ENCODE data around the gene MED25.
A peak's percentile ranks its signal among the peaks of the same experiment; 100 is the strongest.

Gene MED25

GRCh38 chr19:49848938-49849337 is 30.8 kb downstream of the MED25 start:
- H2AFZ ChIP-seq (ENCODE audit: low read depth) = no peak overlapping the region
- H4K20me1 ChIP-seq (ENCODE audit: insufficient read depth) = no peaks in the 10 kb centered on the region
- H3K36me3 ChIP-seq (ENCODE audit: insufficient read depth) = no peaks in the 10 kb centered on the region
- H3K27ac ChIP-seq = peak overlapping the region; percentile 2; the same call in 1 of the 2 replicates
- H3K4me3 ChIP-seq (IDR thresholded peaks at IDR 0.05; ENCODE audit: insufficient read depth, low read depth, low read length) = no peak overlapping the region
- H3K27me3 ChIP-seq (ENCODE audit: insufficient read depth, low read depth) = no peaks in the 10 kb centered on the region
- H3K4me2 ChIP-seq = peak overlapping the region; percentile 32; the same call in 1 of the 2 replicates
- TF ChIP-seq CTCF (conservative IDR thresholded peaks at IDR 0.05; ENCODE audit: low read depth, low read length) = no peak
- no peak overlapping the region for H3K9ac ChIP-seq
- H3K79me2 ChIP-seq (ENCODE audit: insufficient read depth, low read depth) = peaks cover 28% of the 10 kb centered on the region
- H3K4me1 ChIP-seq (ENCODE audit: low read depth, poor library complexity, severe bottlenecking) = peaks cover 71% of the 10 kb centered on the region

- H3K27me3 ChIP-seq (ENCODE audit: insufficient read depth, low read depth) = no peaks in the 10 kb centered on the region
- no peak overlapping the region for H3K9ac ChIP-seq
- H3K4me1 ChIP-seq (ENCODE audit: low read depth, poor library complexity, severe bottlenecking) = peaks cover 64% of the 10 kb centered on the region
- H3K36me3 ChIP-seq (ENCODE audit: insufficient read depth) = no peaks in the 10 kb centered on the region
- H4K20me1 ChIP-seq (ENCODE audit: insufficient read depth) = no peaks in the 10 kb centered on the region
- TF ChIP-seq CTCF (conservative IDR thresholded peaks at IDR 0.05; ENCODE audit: low read depth, low read length) = no peak
- H3K79me2 ChIP-seq (ENCODE audit: insufficient read depth, low read depth) = peaks cover 35% of the 10 kb centered on the region
- H2AFZ ChIP-seq (ENCODE audit: low read depth) = no peak overlapping the region
- peak overlapping the region; percentile 58; the same call in 1 of the 2 replicates for H3K4me2 ChIP-seq
- H3K27ac ChIP-seq = no peak overlapping the region
- H3K4me3 ChIP-seq (IDR thresholded peaks at IDR 0.05; ENCODE audit: insufficient read depth, low read depth, low read length) = no peak overlapping the region
Observed at GRCh38 chr19:49849433-49850220, 31.5 kb downstream of the MED25 start.

- Histone ChIP-seq H3K4me2 (peak overlapping the region; percentile 58; the same call in 1 of the 2 replicates), H3K9ac (peak overlapping the region; percentile 94; the same call in 1 of the 2 replicates), H4K20me1 (ENCODE audit: insufficient read depth) (no peaks in the 10 kb centered on the region), H3K27ac (no peak overlapping the region), H3K27me3 (ENCODE audit: insufficient read depth, low read depth) (no peaks in the 10 kb centered on the region), H3K36me3 (ENCODE audit: insufficient read depth) (no peaks in the 10 kb centered on the region), H2AFZ (ENCODE audit: low read depth) (peak overlapping the region; percentile 92; the same call in 1 of the 2 replicates), H3K4me1 (ENCODE audit: low read depth, poor library complexity, severe bottlenecking) (peaks cover 59% of the 10 kb centered on the region), H3K4me3 (IDR thresholded peaks at IDR 0.05; ENCODE audit: insufficient read depth, low read depth, low read length) (no peak overlapping the region), H3K79me2 (ENCODE audit: insufficient read depth, low read depth) (peaks cover 35% of the 10 kb centered on the region)
- no peak for TF ChIP-seq CTCF (conservative IDR thresholded peaks at IDR 0.05; ENCODE audit: low read depth, low read length)
Observed at GRCh38 chr19:49850221-49850486, 32.1 kb downstream of the MED25 start.

- Histone ChIP-seq H3K27me3 (ENCODE audit: insufficient read depth, low read depth) (no peaks in the 10 kb centered on the region), H3K4me1 (ENCODE audit: low read depth, poor library complexity, severe bottlenecking) (peaks cover 53% of the 10 kb centered on the region), H2AFZ (ENCODE audit: low read depth) (peak within 1 kb of the TSS; percentile 92), H3K27ac (peak within 1 kb of the TSS; percentile 87), H4K20me1 (ENCODE audit: insufficient read depth) (no peaks in the 10 kb centered on the region), H3K79me2 (ENCODE audit: insufficient read depth, low read depth) (peaks cover 35% of the 10 kb centered on the region), H3K4me2 (peak within 1 kb of the TSS; percentile 58; the same call in 1 of the 2 replicates), H3K9ac (peak within 1 kb of the TSS; percentile 94), H3K36me3 (ENCODE audit: insufficient read depth) (no peaks in the 10 kb centered on the region), H3K4me3 (IDR thresholded peaks at IDR 0.05; ENCODE audit: insufficient read depth, low read depth, low read length) (no peak within 1 kb of the TSS)
- TF ChIP-seq CTCF (conservative IDR thresholded peaks at IDR 0.05; ENCODE audit: low read depth, low read length) = no peak
Observed at GRCh38 chr19:49850487-49851342, 32.6 kb downstream of the MED25 start, which contains the start of gene PTOV1. PTOV1 (plus strand) TSS chr19:49851159.
